ENCODE data around the gene TRERF1. TPM values are rescaled to one million over a fixed set of nuclear protein-coding genes. Genes with fewer than 3 reads are reported as not detected.

Gene TRERF1
- total RNA-seq, 1 donor from 2014 or later = 7.9 TPM

GRCh38 chr6:42453031-42453653, 1.4 kb upstream of the TRERF1 start:
- peaks cover 2% of the 10 kb centered on the region for H3K36me3 Mint-ChIP-seq (ENCODE audit: insufficient read depth)
- H3K27me3 Mint-ChIP-seq = no peaks in the 10 kb centered on the region
- no peak for TF ChIP-seq CTCF (IDR thresholded peaks at IDR 0.05; ENCODE audit: unreplicated experiment)
- peak; percentile 83 for DNase-seq (ENCODE audit: low spot score, unreplicated experiment)
- H3K27ac Mint-ChIP-seq = peak overlapping the region; percentile 95
- peaks cover 27% of the 10 kb centered on the region for H3K4me1 Mint-ChIP-seq (ENCODE audit: low read depth)
- H3K4me3 Mint-ChIP-seq (ENCODE audit: low read depth) = peak overlapping the region; percentile 93
- no peaks in the 10 kb centered on the region for H3K9me3 Mint-ChIP-seq (ENCODE audit: low read depth)

- H3K4me3 Mint-ChIP-seq (ENCODE audit: low read depth) = peak overlapping the region; percentile 93
- no peaks in the 10 kb centered on the region for H3K9me3 Mint-ChIP-seq (ENCODE audit: low read depth)
- no peaks in the 10 kb centered on the region for H3K27me3 Mint-ChIP-seq
- H3K36me3 Mint-ChIP-seq (ENCODE audit: insufficient read depth) = peaks cover 2% of the 10 kb centered on the region
- H3K27ac Mint-ChIP-seq = peak overlapping the region; percentile 95
- peaks cover 27% of the 10 kb centered on the region for H3K4me1 Mint-ChIP-seq (ENCODE audit: low read depth)
- peak; percentile 70 for DNase-seq (ENCODE audit: low spot score, unreplicated experiment)
- no peak for TF ChIP-seq CTCF (IDR thresholded peaks at IDR 0.05; ENCODE audit: unreplicated experiment)
Observed at GRCh38 chr6:42452171-42453030, 675 bp upstream of the TRERF1 start.

GRCh38 chr6:42450477-42451332, 1.0 kb downstream of the TRERF1 start:
- H3K4me1 Mint-ChIP-seq (ENCODE audit: low read depth) = peaks cover 27% of the 10 kb centered on the region
- peak overlapping the region; percentile 93 for H3K4me3 Mint-ChIP-seq (ENCODE audit: low read depth)
- no peaks in the 10 kb centered on the region for H3K27me3 Mint-ChIP-seq
- peak overlapping the region; percentile 79 for H3K27ac Mint-ChIP-seq
- H3K9me3 Mint-ChIP-seq (ENCODE audit: low read depth) = no peaks in the 10 kb centered on the region
- TF ChIP-seq CTCF (IDR thresholded peaks at IDR 0.05; ENCODE audit: unreplicated experiment) = no peak
- peaks cover 2% of the 10 kb centered on the region for H3K36me3 Mint-ChIP-seq (ENCODE audit: insufficient read depth)
- DNase-seq (ENCODE audit: low spot score, unreplicated experiment) = no peak

GRCh38 chr6:42449917-42450476, 1.7 kb downstream of the TRERF1 start:
- Mint-ChIP-seq H3K27me3 (no peaks in the 10 kb centered on the region), H3K4me3 (ENCODE audit: low read depth) (peak overlapping the region; percentile 93), H3K4me1 (ENCODE audit: low read depth) (peaks cover 27% of the 10 kb centered on the region), H3K9me3 (ENCODE audit: low read depth) (no peaks in the 10 kb centered on the region), H3K36me3 (ENCODE audit: insufficient read depth) (peaks cover 2% of the 10 kb centered on the region), H3K27ac (peak overlapping the region; percentile 28)
- no peak for DNase-seq (ENCODE audit: low spot score, unreplicated experiment)
- TF ChIP-seq CTCF (IDR thresholded peaks at IDR 0.05; ENCODE audit: unreplicated experiment) = no peak
